Fibroblast of skin of left biceps (primary cell): ENCODE measurements around the gene LDB2.
A peak's percentile ranks its signal among the peaks of the same experiment; 100 is the strongest.
"Not testable (repeated sequence)": the region's sequence is repeated elsewhere in the genome, so short reads cannot be mapped to it uniquely, and the experiment has no call there.

Source experiments
- DNase-seq, 2 experiments: peaks; one replicate each; pipeline ENCODE4 v3.0.0-alpha.2; 2013; ENCODE audit warnings: low read depth in 2 of 2

Gene LDB2

DNA sequence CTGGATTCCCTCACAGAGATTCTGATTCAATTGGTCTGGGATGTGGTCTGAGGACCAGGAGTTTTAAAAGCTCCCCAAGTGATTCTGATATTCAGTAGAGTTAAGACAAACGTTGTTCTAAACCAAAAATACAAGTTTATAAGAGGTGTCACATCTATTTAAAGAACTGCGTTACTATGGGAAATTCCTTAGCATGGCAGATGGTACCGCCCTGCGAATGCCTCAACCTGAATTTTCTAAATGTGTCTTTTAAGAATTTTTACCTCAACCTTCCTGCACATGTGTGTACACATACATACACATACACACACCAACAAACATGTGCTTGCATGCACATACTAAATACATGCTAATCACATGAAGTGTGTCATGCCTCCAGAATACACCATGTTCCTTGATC lies 343.3 kb downstream of the LDB2 start:
- no peak for DNase-seq

DNA sequence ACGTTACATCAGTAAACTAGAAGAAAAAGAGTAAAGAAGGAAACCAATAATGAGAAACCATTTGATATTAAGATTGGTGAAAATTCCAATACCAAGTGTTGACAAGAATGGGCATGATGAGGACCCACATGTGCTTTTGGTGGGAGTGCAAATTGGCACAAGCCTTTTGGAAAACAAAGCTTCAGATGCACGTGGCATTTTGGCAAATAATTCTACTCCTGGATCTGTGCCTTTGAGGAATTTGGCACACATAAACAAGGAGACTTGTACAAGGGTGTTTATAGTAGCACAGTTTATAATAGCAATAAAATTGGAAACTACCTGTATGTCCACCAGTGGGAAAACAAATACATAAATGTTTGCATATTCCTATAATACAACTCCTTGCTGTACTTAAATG lies 347.9 kb downstream of the LDB2 start:
- DNase-seq = no peak

DNA sequence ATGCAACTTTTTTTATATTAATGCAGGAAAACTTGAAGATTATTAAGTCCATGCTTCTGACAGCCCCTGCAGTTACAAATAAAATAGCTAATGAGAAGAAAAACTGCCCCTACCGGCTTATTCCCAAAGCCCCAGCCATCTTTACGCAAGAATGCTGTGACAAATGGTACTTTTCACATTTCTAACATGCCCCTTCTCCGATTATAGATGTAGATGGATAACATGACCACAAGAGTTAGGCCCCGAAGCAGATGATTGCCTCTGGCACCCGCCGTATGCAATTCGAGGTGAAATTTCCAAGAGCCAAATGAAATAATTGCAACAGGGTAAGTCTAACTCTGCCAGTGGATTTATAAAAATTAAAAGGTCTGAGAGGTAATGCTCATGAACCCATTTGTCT lies 352.8 kb downstream of the LDB2 start:
- no peak for DNase-seq

DNA sequence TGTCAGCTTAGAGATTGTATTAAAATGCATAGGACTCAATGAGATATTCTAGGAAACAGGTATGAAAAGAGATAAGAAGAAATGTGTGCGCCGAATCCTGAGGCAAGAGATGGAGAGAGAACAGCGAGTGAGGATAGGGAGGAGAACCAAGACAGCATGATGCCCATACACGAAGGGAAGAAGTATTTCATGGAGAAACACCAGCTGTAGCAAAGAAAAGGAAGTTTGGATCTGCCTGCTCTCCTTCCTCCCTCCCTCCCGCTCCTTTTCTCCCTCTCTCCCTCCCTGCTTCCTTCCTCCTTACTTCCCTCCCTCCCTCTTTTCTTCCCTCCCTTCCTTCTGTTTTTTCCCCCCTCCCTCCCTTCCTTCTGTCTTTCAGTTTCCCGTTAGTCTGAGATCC lies 353.6 kb downstream of the LDB2 start:
- no peak for DNase-seq

DNA sequence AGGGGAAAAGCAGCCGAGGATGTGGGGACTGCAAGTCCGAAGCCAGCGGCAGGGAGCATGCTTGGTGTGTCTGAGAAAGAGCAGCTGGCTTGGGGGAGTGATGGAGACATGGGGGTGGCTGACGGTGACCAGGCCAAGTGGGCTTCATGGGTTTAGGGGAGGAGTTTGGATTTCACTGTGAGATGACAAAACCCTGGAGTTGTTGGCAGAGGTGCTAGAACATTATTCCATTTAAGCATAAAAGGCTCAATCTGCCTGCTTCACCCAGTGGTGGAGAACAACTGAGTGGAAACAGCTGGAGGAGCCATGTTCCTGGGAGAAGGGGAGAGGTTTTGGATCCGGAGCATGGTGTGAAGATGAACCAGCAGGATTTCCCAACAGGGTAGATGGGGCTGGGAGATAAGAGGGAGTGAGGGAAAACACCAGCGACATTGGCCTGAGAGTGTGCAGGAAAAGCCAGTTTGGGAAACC lies 354.2 kb downstream of the LDB2 start:
- DNase-seq = no peak

DNA sequence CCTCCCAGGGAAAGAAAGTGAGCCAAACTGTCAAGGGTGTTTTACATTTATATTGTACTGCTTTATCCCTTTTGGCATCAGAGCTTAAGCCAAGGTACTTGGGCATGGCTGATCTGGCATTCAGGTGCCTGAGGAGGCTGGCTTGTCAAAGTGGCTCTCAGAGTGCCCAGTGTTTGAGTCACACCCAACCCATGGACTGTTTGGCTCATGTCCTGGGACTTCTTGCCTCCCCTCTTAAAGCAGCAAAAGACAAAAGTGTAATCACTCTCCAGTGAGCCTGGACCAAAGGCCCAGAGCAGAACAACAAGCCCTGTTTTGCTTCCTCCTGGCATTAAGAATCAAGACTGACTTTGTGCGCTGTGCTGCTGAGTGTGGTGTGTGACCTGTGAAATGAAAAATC lies 360.5 kb downstream of the LDB2 start:
- no peak for DNase-seq

DNA sequence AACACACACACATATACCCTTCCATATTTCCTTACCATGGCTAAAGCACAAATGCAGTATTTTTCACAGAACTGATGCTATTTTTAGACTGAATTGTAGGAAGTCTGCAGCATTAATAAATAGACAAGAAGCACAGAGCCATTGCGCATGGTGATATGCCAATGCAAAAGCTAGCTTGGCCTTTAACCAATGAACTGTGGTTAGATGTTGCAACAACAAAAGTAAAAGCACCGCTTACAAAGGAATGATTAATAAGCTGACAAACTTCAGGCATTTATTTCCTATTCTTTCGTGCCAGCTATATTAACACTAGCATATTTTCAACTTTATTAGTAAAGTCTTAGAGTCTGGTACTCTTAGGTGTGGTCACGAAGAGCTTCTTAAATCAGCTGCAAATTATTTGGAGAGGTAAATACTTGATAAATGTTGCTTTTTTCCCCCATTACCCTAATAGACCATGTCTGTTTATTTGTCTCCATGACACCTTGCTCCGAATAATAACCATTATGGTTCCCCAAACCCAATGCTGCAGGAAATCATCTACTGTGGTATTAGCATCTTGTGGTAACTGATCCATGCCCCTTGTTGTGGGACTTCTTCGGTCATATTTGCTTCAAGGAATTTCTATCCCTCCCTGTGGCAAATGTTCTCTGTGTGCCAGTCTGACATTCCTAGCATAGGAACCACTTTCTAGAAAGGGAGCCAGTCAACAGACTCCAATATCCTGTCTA lies 366.0 kb downstream of the LDB2 start:
- peak; percentile 83 to 84 for DNase-seq

DNA sequence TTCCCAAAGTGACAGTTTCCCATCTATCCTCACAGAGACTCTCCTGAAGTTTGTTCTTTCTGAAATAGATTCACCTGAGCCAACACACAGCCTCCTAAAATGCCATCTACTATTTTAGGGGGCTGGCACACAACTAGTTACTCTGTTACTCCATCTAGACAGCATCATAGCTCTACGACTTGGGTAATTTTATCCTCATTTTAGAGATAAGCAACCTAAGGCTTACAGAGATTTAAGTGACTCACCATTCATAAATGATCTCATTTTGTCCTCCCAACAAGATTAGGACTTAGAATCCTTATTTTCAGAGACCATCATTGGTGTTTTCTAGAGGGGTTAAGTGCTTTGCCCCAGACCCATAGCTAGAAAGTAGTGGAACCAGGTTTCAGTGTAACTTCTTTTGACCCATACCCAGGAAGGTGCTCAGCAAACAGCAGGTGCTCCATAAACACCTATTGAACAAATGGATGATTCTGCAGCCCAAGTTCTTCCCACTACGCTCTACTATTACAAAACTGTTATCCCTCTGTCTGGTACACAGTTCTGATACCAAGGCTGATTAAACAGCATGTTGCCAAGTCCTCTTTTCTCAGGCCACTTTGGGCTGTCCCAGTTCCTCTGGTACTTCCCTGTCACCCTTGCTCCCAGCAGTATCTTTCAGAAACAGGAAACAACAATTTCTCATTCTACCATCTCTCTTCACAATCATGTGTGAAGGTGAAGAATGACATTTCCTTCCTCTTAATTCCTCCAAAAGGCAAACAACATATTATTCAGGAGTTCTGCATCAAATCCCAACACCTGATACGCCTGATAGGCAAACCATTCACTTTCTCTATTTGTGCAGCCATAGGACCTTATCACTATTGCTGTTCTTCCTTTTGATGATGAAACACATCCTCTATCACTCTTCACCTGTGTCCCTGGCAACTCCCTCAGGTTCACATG lies 367.5 kb downstream of the LDB2 start:
- DNase-seq = no peak

DNA sequence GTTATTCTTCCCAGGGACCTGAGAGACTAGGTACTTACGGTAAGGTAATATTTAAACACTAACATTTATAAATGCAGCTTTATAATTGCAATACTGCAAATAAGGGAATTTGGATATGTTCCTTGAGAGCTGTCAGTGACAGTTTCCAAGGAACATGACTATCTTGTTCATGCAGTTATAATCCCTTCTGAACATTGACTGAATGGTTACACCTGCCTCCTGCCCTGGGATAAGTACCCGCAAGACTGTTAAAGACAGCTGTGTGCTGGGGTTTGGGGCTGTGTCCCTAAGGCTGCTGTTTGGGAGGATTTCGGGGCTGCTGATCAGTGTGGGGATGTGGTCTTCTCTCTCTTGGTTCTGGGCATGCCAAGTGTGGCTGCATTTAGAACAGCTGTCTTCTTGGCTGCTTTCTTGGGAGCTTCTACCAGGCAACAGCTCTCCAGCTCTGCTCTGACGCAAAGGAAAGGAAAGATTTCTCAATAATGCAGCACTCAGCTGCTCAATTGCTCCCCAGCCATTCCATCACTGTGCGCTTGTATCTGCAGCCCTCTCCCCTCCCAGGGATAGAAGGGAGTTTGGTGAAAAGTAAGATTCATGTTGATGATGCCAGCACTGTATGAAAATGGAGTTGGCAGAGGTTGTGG lies 373.4 kb downstream of the LDB2 start:
- peak; percentile 40 to 41 for DNase-seq

DNA sequence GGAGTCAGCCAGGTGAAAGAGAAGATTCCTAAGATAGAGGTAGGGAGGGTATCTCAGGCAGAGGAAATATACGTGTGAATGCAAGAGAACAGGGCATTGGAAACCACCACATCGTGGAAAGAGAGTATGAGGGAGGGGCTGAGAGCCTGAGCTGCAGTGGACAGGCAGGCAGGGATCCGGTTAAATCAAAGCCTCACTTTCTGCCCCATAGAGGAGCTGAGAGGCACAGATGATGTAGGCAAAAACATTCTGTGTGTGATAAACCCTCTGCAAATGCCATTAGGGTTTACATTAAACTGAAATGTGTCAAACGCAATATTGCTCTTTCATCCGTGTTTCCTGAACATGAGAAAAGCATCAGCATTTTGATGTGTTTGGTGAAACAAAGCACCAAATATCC lies 374.0 kb downstream of the LDB2 start:
- DNase-seq = no peak

DNA sequence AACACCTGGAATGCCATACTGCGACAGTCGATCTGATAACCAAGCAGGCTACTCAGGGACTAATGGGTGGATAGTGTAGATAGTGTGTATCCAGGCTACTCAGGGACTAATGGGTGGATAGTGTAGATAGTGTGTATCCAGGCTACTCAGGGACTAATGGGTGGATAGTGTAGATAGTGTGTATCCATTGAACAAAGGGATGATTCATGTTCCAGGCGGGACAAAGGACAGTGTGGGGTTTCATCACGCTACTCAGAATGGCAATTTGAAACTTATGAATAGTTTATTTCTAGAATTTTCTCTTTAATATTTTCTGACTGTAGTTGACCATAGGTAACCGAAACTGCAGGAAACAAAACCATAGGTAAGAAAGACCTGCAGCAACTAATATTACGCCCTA lies 374.9 kb downstream of the LDB2 start:
- not testable (repeated sequence) for DNase-seq

DNA sequence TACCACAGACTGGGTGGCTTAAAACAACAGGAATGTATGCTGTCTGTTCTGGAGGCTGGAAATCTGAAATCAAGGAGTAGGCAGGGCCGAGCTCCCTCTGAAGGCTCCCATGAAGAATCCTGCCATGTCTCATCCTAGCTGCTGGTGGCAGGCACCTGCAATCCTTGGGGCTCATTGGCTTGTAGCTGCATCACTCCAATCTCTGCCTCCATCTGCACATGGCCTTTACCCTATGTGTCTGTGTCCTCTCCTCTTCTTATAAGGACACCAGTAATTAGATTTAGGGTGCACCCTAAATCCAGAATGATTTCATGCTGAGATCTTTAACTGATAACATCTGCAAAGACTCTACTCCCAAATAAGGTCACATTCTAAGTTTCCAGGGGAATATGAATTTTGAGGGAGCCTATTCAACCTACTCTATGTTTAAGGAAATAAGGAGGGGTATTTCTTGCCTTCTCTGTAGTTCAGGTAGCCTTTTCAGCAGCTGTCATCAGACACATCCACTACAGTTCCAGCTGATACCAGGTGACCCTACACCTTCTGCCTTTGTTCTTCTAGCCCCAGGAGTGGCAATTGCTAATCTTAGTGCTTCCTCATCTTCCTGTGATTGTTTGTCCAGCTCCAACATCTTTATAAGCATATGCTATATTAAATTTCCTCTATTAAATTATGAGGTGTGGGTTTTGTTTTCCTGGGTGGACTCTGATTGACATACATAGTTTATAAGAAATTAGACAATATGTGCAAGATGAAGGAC lies 377.1 kb downstream of the LDB2 start:
- DNase-seq = no peak

DNA sequence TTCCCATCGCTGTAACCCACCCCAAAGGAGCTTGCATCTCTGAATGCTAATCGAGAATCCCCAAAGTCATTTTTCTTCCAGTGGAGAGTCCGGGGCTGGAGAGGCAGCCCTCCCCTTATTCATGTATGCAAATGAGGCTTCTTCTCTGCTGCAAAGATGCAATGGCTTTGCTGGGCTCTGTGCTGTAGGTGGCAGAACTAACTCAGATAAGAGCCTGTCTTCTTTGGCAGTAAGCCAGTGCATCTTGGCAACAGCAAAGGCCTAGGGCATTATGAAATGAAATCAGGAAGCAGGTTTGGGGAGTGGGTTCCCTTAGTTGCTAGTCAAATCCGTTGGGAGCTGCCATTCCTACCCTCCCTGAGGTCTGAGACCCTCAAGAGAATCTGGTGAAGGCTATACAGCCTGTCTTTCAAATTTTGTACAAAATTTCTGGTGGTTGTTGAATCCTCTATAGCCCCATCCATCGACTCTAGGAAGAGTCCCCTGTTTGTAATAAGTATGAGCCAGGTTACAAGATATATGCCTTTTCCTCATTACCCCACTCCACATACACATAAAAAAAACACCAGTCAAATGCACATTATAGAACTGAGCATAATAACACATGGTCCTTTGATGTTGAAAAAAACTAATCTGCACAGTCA lies 381.5 kb downstream of the LDB2 start:
- peak; percentile 36 to 53 for DNase-seq

DNA sequence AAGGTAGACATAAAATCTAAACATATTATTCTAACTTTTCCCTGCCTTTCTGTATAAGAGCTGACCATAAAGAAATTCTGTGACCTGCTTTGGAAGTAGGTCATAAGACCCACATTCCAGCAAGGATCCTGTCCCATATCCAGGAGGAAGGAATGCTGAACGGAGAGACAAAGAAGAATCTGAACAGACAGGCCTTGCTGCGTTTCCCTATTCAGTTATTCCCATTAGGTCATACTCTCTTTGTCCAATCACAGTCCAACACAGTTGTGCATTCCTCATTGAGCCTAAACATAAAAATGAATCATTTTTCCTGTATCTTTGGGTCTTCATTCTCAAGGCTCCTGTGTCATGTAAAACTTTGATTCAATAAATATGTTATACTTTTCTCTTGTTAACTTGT lies 384.6 kb downstream of the LDB2 start:
- DNase-seq = no peak

DNA sequence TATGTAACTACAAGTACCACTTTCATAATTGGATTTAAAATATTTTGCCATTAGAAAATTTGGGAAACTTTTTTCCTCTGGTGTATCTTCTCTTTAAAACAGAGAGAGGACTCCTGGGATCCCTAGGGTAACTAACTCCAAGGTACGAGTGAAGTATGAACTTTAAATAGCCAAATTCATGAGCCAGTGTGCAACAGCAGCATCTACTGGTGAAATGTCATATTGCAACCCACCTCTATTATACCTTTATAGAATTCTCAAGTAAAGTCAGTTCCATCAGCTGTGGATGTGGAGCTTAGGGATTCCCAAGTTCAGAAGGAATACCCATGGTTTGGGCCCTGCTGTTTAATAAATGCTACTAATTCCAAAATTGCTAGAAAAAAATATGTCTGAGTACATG lies 389.5 kb downstream of the LDB2 start:
- no peak for DNase-seq

DNA sequence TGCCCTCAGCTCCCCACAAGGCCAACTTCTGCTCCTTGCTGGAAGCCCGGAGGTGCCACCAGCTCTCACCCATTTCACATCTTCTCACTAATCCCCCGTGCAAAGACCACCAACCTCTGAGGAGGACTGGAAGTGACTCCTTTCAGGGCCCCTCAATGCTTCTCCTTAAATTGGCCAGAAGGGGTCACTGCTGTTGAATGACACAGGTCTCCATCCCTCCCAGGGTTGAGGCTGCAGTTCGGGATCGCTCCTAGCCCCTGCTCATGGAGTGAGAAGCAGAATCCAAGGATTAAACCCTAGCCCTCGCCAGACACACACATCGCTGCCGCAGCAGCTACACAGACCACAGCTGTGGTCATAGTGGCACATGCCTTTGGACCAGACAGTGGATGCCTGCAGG lies 392.7 kb downstream of the LDB2 start:
- no peak for DNase-seq

DNA sequence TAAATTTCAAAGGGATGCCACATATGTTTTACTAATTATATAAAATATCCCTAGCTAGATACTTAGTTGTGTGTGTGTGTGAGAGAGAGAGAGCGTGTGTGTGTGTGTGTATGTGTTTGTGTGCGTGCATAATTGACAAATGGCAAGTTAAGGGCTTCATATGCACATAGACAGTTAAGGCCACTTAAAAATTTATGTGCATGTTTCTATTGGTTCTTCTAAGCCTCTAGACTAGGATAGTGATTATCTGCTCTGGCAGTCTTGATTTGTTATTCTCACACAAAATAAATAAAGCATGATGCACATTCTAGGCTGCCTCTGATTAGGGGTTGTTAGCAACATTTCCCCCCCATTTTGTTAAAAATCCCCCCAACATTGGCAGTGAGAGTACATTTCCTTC lies 393.2 kb downstream of the LDB2 start:
- no peak for DNase-seq

DNA sequence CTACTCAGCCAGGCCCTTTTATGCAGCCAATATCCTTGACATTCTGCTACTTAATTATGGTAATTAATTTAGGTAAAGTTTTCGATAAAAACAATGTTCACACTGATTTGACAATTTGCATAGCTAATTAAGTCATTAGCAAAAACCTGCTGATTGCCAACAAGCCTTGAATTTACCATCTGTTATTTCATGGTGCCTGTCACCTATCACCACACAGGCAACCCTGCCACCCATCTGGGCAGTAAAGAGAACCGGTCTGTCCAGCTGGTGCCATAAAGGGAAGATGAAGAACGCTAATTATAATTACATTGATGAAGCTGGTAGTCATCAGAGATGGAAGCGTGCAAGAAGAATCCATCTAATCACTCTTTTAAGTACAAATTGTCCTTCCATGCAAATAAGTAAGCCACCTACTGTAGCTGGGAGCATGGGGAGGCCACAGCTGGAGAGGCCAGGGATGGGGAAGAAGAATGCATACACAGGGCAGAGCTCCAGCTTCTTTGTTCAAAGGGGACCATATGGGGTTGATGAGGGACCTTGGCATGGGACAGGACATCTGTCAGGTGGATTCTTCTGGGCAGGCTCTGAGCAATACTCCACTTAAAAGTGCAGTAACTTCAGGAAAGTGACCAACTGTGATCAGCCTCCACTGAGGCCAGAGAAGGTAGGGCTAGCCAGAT lies 394.9 kb downstream of the LDB2 start:
- DNase-seq = no peak

DNA sequence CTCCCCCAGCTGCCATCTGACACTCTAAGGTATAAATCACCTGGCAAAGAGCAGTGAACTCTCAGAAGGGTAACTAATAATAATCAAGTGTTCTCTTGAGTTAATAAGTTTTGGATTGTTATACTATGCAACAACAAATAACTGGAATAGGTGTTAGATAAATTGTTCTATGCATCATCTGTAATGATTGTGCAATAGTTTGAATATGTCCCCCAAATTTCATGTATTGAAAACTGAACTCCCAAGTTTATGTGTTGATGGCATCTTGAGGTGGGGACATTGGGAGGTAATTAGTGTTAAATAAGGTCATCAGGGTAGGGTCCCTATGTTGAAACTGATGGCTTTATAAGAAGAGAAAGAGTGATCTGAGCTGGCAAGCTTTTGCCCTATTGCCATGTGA lies 399.5 kb downstream of the LDB2 start:
- no peak for DNase-seq

DNA sequence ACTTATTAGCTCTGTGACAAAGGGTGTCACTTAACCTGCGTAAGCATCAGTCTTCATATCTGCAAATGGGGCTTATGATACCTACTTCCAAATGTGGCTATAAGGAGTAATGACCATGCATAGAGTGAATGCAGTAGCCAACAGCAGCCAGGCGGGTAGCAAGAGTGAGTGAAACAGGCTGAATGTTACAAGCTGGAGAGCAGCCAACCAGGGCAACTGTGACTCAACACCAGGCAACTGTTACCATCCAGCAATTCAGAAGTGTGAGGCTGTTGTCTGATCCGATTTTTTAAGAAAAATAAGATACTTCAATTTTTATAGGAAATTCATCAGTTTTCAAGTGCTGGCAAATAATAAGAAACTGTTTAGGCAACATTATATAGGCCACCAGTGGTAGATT lies 401.9 kb downstream of the LDB2 start:
- DNase-seq = no peak

DNA sequence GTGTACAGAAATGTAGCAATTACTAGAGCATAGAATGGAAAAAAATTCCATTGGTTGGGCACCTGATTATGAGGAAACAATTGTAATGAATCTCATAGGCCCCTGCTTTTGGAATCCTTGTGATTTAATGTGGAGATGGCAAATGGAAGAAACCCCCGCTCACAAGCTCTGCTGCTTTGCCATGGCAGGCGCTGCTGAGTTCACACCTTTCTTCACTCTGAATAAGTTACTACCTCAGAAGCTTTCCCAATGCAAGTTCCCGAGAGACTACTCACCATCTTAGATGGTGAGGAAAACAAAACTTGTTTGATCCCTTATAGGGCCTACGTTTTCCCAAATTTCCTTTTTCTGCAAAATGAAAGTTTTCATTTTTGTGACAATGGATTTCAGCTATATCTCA lies 405.6 kb downstream of the LDB2 start:
- DNase-seq = no peak
